DOHH2 (cell line): ENCODE results near the gene FGD4.

ENCODE experiments used
- EZH2phosphoT487 ChIP-seq: fragments of 200-600 bp; sonication (generic); IDR thresholded peaks from 2 replicates; pipeline ENCODE4 v1.6.1; 2017; ENCODE audit warnings: borderline replicate concordance, mild to moderate bottlenecking, antibody characterized with exemption, low read length, moderate library complexity, mixed read lengths
- TF ChIP-seq, protein P1 (sequence below): fragments of 200-600 bp; sonication (generic); IDR thresholded peaks from one replicate; pipeline ENCODE4 v1.5.1; 2014; ENCODE audit warnings: antibody characterized with exemption, mild to moderate bottlenecking, low read depth, low read length; ENCODE audit not compliant: poor library complexity, severe bottlenecking

DNA sequence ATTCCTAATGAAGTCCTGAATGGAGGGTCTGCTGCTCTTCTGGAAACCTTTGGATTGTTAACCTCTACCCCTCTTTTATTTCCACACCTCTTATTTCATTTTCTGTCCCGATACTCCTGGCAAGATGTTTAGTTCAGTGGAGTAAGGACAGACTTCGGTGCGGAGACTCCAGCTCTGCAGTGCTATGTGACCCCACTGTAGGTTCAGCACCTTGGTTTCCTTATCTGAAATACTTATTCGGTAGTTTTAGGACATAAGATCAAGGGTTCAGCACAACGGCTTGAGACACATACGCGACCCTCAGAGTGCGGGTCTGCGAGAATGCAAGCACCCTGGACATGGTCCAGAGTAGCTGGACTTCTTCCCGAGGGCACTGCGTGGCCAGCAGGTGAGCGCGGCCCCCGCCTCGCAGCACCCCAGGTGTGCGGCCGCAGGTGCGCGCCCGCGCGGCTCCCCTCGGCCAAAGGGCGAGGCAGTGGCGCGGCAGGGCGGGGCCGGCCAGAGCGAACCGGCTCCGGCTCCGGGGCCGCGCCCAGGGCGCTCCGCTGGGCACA is 465 bp upstream of the FGD4 start:
- TF ChIP-seq, protein P1, sequence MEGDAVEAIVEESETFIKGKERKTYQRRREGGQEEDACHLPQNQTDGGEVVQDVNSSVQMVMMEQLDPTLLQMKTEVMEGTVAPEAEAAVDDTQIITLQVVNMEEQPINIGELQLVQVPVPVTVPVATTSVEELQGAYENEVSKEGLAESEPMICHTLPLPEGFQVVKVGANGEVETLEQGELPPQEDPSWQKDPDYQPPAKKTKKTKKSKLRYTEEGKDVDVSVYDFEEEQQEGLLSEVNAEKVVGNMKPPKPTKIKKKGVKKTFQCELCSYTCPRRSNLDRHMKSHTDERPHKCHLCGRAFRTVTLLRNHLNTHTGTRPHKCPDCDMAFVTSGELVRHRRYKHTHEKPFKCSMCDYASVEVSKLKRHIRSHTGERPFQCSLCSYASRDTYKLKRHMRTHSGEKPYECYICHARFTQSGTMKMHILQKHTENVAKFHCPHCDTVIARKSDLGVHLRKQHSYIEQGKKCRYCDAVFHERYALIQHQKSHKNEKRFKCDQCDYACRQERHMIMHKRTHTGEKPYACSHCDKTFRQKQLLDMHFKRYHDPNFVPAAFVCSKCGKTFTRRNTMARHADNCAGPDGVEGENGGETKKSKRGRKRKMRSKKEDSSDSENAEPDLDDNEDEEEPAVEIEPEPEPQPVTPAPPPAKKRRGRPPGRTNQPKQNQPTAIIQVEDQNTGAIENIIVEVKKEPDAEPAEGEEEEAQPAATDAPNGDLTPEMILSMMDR = no peak
- TF ChIP-seq EZH2phosphoT487 = no peak
